Gastrocnemius medialis (tissue), 4 donors: ENCODE results near the gene RBM17. TPM values are rescaled to one million over a fixed set of nuclear protein-coding genes. Genes with fewer than 3 reads are reported as not detected.

ENCODE experiments used
- ATAC-seq, 2 donors: fragments of 150-250 bp; one replicate each; pipeline ENCODE4 v1.9.1; 2016
- DNase-seq, 2 donors: peaks; one replicate each; pipeline ENCODE4 v3.0.0-alpha.2; 2019
- H3K27ac ChIP-seq, 4 donors: fragments of 200-600 bp; sonication (generic); 1 replicate in 1 of 4; 2 replicates in 3 of 4; pipeline ENCODE4 v1.5.1; 2016 to 2018; ENCODE audit warnings: mild to moderate bottlenecking in 2 of 4, moderate library complexity in 1 of 4
- H3K27me3 ChIP-seq, 3 donors: fragments of 200-600 bp; sonication (generic) in 2 of 3; 1 replicate in 1 of 3; 2 replicates in 2 of 3; pipeline versions ENCODE4 v1.5.1 to v1.6.0; 2016 to 2019; ENCODE audit warnings: mild to moderate bottlenecking in 1 of 3, moderate library complexity in 1 of 3
- H3K36me3 ChIP-seq, 2 donors: fragments of 200-600 bp; sonication (generic) in 1 of 2; one replicate each; pipeline ENCODE4 v1.5.1; 2017 to 2018
- H3K4me1 ChIP-seq, 2 donors: fragments of 200-600 bp; sonication (generic) in 1 of 2; one replicate each; pipeline ENCODE4 v1.5.1; 2016 to 2017; ENCODE audit warnings: mild to moderate bottlenecking in 2 of 2
- H3K4me3 ChIP-seq, 4 donors: fragments of 200-600 bp; sonication (generic) in 3 of 4; 1 replicate in 1 of 4; 2 replicates in 3 of 4; pipeline ENCODE4 v1.5.1; 2016 to 2019; ENCODE audit warnings: mild to moderate bottlenecking in 2 of 4
- H3K9me3 ChIP-seq, 3 donors: fragments of 200-600 bp; sonication (generic) in 2 of 3; 1 replicate in 1 of 3; 2 replicates in 2 of 3; pipeline ENCODE4 v1.5.1; 2016 to 2019
- POLR2A ChIP-seq, 2 donors: fragments of 450-650 bp; IDR thresholded peaks; one replicate each; pipeline ENCODE4 v1.6.1; 2017; ENCODE audit warnings: antibody characterized with exemption in 2 of 2, mild to moderate bottlenecking in 2 of 2, moderate library complexity in 2 of 2
- in situ Hi-C, 4 donors: fragments of 200-750 bp; cut with MboI; loops; one replicate each; pipeline versions ENCODE4 v1.15.0 to v1.8.0; 2017; ENCODE audit warnings: low sequenced_read_pairs in 4 of 4
- intact Hi-C: fragments of 100-400 bp; cut with DNase I; formaldehyde crosslinking; loops from one replicate; pipeline ENCODE4 v1.15.1; 2023; ENCODE audit warnings: low total_unique reads
- total RNA-seq, 4 donors: library from RNA; depleted of rRNA; stranded (reverse); fragments of >200 nt; gene quantifications; one replicate each; pipeline versions ENCODE4 v1.1.0 to v1.2.3, GENCODE V29; 2016
- TF ChIP-seq, protein P1 (sequence below), 5 experiments: fragments of 450-650 bp in 3 of 5; fragments of 200-600 bp in 2 of 5; sonication (generic) in 2 of 5; IDR thresholded peaks in 4 of 5; conservative IDR thresholded peaks in 1 of 5; 1 replicate in 4 of 5; 2 replicates in 1 of 5; pipeline ENCODE4 v1.5.1; 2016 to 2019; ENCODE audit warnings: antibody characterized with exemption in 5 of 5, mild to moderate bottlenecking in 3 of 5, moderate library complexity in 3 of 5

The RBM17 gene
- total RNA-seq, 4 donors from 2014 or later: 53.2 to 67.4 (median 60.1) TPM

DNA sequence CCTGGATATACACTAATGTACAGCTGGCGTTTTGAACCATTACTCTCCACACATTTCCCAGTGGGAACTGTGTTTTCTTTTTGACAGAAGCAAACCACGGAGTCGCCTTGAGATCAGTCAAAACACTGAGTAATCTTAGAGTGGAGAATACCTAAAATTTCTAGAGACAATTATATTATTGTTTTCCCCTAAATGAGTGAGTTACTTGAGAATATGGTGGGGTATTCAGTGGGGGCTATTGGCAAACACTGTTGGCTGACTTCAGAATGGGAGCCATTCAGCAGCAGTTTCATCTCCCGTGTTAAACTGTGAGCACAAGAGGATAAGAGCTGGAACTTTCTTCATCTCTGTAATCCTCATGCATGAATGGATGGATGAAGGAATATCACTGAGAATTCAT lies 32.9 kb upstream of the RBM17 start:
- no peaks in the 10 kb centered on the region for H3K36me3 ChIP-seq
- DNase-seq: no peak
- H3K27ac ChIP-seq: no peak overlapping the region
- peaks cover 9 to 15% of the 10 kb centered on the region in 2 donors for H3K4me1 ChIP-seq
- no peaks in the 10 kb centered on the region for H3K9me3 ChIP-seq
- TF ChIP-seq, protein P1, sequence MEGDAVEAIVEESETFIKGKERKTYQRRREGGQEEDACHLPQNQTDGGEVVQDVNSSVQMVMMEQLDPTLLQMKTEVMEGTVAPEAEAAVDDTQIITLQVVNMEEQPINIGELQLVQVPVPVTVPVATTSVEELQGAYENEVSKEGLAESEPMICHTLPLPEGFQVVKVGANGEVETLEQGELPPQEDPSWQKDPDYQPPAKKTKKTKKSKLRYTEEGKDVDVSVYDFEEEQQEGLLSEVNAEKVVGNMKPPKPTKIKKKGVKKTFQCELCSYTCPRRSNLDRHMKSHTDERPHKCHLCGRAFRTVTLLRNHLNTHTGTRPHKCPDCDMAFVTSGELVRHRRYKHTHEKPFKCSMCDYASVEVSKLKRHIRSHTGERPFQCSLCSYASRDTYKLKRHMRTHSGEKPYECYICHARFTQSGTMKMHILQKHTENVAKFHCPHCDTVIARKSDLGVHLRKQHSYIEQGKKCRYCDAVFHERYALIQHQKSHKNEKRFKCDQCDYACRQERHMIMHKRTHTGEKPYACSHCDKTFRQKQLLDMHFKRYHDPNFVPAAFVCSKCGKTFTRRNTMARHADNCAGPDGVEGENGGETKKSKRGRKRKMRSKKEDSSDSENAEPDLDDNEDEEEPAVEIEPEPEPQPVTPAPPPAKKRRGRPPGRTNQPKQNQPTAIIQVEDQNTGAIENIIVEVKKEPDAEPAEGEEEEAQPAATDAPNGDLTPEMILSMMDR (IDR thresholded peaks at IDR 0.05 in 4 of 5, conservative IDR thresholded peaks at IDR 0.05 in 1 of 5): no peak
- no peak for TF ChIP-seq POLR2A (IDR thresholded peaks at IDR 0.05)
- intact Hi-C loops (no loop called here), in situ Hi-C loops (no loop called here)
- ATAC-seq: no peak
- H3K4me3 ChIP-seq: no peak overlapping the region
- no peaks in the 10 kb centered on the region for H3K27me3 ChIP-seq

DNA sequence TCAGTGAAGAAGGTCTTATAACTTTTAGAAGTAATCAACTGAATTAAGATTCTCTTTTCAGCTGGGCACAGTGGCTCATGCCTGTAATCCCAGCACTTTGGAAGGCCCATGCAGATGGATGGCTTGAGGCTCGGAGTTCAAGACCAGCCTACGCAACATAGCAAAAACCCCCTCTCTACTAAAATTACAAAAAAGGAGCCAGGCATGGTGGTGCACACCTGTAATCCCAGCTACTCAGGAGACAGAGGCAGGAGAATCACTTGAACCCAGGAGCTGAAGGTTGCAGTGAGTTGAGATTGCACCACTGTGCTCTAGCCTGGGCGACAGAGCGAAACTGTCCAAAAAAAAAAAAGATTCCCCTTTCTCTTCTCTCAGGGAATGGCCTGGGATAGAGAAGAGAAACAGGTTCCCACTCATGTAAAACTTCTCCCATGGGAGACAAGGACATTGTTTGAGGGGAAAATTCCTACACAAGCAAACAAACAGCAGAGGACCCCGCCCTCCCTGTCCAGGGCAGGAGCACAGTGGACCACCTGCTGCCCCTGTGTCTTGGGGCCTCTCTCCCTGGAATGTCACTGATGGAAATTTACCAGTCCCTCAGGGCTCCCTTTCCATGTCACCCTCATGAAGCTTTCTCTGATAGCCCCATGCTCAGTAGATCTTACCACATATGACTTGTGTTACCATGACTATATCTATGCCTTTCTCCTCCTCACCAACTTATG lies 32.3 kb upstream of the RBM17 start:
- no peaks in the 10 kb centered on the region for H3K27me3 ChIP-seq
- peak overlapping the region in 1 of 4 donors; percentile 7 for H3K27ac ChIP-seq
- no peak for TF ChIP-seq POLR2A (IDR thresholded peaks at IDR 0.05)
- TF ChIP-seq, protein P1 (IDR thresholded peaks at IDR 0.05 in 4 of 5, conservative IDR thresholded peaks at IDR 0.05 in 1 of 5): no peak
- intact Hi-C loops (no loop called here), in situ Hi-C loops (no loop called here)
- ATAC-seq (no peak), DNase-seq (no peak)
- H3K36me3 ChIP-seq: no peaks in the 10 kb centered on the region
- no peaks in the 10 kb centered on the region for H3K9me3 ChIP-seq
- H3K4me3 ChIP-seq: no peak overlapping the region
- H3K4me1 ChIP-seq: peaks cover 6 to 15% of the 10 kb centered on the region in 2 donors

DNA sequence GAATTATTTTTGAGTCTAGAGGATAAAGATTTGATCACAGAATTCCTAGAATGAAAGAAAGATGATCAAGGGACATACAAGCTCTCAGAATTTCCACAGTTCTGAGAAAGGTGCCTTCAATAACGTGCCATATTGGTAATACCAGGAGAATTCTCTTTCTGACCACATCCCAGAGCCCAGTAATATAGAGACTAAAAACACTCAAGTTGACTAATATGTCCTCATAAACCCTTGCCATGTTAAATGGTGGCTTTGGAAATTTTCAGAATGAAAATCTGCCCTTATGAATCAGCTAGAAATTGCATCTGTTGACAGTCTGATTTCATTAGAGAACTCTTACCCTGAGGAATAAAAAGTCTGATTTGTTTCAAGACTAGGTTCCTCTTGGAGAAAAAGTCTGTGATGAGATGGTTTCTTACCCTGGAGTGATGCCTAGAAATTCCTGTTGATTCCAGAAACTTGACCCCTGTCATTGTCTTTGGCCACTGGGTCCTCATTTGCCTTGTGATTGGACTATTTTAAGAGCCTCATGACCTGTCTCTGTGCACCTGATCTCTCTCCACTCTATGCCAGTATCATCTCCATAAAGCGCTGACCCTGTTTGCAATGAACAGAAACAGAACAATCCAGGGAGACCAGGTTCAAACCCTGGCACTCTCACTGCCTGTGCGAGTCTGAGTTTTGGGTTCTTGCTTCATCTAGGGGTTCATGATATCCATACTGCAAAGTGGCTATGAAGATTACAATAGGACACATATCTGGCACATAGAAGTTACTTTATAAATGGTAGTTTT lies 30.0 kb upstream of the RBM17 start:
- H3K9me3 ChIP-seq: no peaks in the 10 kb centered on the region
- in situ Hi-C loops (no loop called here), intact Hi-C loops (no loop called here)
- H3K4me1 ChIP-seq: peaks cover 6 to 15% of the 10 kb centered on the region in 2 donors
- no peak overlapping the region for H3K4me3 ChIP-seq
- H3K27me3 ChIP-seq: no peaks in the 10 kb centered on the region
- no peaks in the 10 kb centered on the region for H3K36me3 ChIP-seq
- DNase-seq (no peak), ATAC-seq (no peak)
- H3K27ac ChIP-seq: no peak overlapping the region
- TF ChIP-seq POLR2A (IDR thresholded peaks at IDR 0.05): no peak

- ATAC-seq (no peak), DNase-seq (no peak)
- intact Hi-C loops (no loop called here), in situ Hi-C loops (no loop called here)
- H3K4me3 ChIP-seq: no peak overlapping the region
- H3K4me1 ChIP-seq: peaks cover 6 to 14% of the 10 kb centered on the region in 2 donors
- H3K27ac ChIP-seq: no peak overlapping the region
- H3K27me3 ChIP-seq: no peaks in the 10 kb centered on the region
- H3K36me3 ChIP-seq: no peaks in the 10 kb centered on the region
- H3K9me3 ChIP-seq: no peaks in the 10 kb centered on the region
- no peak for TF ChIP-seq POLR2A (IDR thresholded peaks at IDR 0.05)
- TF ChIP-seq, protein P1 (IDR thresholded peaks at IDR 0.05 in 4 of 5, conservative IDR thresholded peaks at IDR 0.05 in 1 of 5): no peak
Observed at GRCh38 chr10:6059506-6059905, 29.3 kb upstream of the RBM17 start.

DNA sequence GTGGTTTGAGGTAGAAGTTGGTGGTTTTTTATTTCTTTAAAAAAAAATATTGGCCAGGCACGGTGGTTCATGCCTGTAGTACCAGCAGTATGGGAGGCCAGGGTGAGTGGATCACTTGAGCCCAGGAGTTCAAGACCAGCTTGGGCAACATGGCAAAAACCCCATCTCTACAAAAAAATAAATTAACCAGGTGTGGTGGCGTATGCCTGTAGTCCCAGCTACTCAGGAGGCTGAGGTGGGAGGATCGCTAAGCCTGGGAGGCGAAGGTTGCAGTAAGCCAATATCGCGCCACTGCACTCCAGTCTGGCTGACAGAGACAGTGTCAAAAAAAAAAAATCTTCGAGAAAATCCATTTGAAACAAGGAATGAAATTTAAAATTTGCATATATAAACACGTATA lies 27.8 kb upstream of the RBM17 start:
- no peak overlapping the region for H3K27ac ChIP-seq
- no peaks in the 10 kb centered on the region for H3K36me3 ChIP-seq
- ATAC-seq (no peak), DNase-seq (no peak)
- in situ Hi-C loops: no loop called here
- TF ChIP-seq, protein P1 (IDR thresholded peaks at IDR 0.05 in 4 of 5, conservative IDR thresholded peaks at IDR 0.05 in 1 of 5): no peak
- no peak for TF ChIP-seq POLR2A (IDR thresholded peaks at IDR 0.05)
- intact Hi-C loops: no loop called here
- H3K9me3 ChIP-seq: no peaks in the 10 kb centered on the region
- no peak overlapping the region for H3K4me3 ChIP-seq
- H3K4me1 ChIP-seq: peaks cover 6 to 11% of the 10 kb centered on the region in 2 donors
- no peaks in the 10 kb centered on the region for H3K27me3 ChIP-seq
